Eye (tissue), 1 donor: Measurements from ENCODE around the gene DNMBP.
"Not testable (repeated sequence)": the region's sequence is repeated elsewhere in the genome, so short reads cannot be mapped to it uniquely, and the experiment has no call there.

Experiments used
- DNase-seq: peaks from one replicate; pipeline ENCODE4 v3.0.0-alpha.2; 2015

Gene DNMBP

DNA sequence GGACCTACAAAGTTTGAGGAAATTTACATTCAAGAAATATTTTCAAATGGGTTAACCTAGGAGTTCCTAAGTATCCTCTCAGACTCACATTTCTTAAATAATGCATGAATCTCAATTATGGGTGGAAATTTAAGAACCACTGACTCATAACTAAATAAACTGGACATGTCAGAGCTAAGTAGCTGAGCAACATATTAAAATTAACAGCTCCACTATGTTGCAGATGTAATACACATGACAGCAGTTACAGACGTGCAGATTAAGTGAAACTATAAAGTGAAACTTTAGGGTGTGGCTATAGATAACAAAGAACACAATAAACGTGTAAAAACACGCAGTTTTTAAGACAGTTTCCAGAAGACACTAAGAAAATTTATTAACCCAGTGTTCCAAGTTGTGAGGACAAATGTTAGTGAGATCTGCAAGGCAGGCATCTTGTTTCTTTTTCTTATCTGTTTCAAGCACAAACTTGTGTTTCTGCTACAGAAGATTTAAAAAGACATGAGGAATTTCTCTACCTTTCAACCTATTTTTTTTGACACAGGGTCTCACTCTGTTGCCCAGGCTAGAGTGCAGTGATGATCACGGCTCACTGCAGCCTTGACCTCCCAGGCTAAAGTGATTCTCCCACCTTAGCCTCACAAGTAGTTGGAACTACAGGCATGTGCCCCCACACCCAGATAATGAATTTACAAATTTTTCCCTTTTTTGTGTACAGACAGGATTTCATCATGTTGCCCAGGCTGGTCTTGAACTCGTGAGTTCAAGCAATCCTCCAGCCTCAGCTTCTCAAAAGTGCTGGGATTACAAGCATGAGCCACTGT lies 25.3 kb downstream of the DNMBP start:
- peak; percentile 64 for DNase-seq

DNA sequence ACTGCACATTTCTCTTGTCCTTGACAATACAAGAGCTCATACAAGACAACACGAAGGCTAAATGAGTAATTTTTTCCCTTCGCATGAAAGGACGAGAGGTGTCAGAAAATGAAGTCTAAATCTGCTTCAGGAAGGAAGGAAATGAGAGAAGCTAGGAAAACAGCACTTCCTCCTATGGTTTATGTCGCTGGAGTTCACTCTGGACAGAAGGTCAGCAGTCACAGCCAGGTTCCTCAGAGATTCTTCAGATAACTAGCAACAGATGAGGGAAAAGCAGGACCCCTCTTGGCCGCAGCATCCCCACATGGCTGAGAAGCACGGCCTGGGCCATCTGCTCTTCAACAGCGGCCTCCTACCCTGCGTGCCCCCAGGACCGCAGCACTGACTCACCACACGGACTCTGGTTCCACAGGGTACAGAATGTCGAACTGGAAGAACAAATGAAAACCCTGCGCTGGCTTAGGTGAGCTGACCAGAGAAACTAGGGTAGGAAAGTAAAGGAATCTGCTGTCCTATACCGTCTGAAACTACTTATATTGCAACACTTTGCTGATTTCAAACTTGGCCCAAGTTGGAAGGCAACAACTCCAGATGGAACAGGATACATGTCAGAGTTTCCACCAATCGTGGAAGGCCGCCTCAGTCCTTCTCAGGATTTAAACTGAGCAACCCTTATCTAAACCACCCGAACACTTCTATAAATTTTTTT lies 26.3 kb downstream of the DNMBP start:
- peak; percentile 54 for DNase-seq

DNA sequence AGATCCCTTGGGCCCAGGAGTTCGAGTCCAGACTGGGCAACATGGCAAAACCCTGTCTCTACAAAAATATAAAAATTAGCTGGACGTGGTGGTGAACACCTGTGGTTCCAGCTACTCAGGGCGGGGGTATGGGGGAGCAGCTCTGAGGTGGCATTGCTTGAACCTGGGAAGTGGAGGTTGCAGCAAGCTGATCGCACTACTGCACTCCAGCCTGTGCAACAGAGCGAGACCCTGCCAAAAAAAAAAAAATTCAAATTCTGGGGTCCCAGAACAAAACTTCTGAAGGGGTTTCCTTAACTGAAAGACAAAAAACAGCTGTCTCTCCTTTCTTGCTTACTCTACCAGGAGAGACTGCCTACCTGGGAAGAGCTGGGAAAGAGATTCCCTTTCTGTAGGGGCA lies 27.0 kb downstream of the DNMBP start:
- no peak for DNase-seq

DNA sequence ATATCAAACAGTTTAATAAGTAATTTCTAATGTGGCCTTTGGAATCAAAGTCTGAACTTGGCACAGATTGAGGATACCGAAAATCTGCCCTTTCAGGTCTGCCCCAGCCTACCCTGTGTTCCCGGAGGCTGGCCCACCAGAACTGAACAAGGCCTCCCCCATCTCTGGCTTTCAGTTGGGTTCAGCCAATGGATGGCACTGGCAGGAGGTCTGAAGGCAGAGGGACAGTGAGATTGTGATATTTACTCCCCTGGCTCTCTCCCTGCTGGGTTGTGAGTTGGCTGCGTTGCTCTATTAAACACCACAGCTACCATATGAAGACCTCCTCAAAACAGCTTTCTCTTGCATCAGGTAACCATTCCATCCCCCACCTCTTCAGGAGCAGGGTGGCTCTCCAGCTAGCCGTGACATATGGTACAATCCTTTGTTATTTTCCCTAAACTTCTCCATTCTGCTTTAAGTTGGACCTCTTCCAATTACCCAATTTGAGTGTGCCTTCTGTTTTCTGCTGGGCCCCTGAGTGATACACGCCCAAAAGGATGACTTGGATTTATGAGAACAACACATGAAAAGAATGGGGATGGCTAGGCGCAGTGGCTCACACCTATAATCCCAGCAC lies 28.1 kb downstream of the DNMBP start:
- DNase-seq: no peak

DNA sequence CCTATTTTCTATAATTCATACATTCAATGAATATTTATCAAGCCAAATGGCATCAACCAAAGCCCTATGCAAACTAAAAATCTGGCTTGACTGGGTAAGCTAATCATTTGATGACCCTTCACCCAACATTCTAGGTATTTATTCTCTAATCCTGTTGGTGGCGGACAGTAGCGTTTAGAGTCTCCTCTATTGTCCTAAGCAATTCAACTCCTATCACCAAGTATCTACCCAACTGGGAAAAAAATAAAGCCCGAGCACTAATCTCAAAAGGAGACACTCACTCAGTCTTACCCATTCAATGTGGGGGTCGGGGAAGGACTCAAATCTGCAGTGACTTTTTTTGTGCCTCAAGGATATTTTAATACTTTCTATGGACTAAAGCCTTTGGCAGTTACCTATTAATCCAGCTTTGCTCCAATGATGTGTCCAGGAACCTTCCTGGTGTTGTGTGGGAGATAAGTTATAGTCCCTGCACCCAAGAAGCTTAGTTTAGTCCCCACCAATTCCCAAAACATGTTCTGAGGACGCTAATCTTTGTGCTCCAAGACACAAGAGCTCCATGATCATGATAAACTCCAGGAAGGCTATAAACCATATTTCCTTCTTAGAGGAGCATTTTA lies 30.6 kb downstream of the DNMBP start:
- no peak for DNase-seq

DNA sequence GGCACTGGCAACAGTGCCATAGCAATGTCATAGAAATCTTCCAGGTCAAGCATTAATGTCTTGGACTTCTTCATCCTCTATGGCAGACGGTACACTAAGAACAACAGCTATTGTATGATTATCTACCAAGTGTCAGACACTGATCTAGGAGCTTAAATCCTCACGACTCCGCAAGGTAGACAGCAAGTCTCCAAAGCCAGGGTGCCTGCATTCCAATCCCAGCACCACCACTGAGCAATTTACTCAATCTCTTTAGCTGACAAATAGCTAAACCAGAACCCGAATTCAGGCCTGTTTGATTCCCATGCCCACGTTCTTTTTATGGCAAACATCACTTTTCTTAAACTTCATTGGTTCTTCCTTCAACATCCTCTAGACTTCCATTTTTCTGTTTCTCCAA lies 31.8 kb downstream of the DNMBP start:
- no peak for DNase-seq

DNA sequence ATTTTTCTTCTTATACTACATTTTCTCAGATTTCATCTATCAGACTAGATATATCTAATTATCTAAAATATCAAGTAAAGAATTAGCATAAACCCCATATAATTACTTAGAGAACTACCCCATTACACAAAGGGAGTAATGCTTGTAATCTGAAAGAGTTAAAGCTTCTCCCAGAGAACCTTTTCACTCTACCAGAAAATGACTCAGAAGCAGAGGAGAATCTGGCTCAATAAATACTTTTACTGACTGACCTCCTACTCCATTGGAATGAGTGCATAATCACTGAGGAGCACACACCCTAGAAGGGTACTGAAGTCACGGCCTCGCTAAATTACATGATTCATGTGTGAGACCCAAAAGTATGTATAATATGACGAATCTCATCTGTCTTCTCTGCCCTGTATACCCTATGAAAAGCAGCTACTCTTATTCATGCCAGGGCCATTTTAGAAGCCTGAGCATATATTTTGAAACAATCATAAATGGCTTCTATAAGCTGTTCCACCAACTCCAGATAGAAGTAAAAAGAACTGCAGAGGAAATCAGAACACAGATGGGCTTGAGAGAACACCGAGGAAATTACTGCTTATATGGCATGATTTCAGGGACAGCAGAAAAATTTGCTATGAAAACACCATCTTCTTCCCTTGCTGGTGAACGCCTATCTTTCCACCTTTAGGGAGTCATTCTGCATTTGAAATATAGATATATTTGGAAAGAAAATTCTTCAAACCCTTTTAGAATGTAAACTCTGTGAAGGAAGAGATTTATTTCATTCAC lies 32.7 kb downstream of the DNMBP start:
- DNase-seq: peak; percentile 37

DNA sequence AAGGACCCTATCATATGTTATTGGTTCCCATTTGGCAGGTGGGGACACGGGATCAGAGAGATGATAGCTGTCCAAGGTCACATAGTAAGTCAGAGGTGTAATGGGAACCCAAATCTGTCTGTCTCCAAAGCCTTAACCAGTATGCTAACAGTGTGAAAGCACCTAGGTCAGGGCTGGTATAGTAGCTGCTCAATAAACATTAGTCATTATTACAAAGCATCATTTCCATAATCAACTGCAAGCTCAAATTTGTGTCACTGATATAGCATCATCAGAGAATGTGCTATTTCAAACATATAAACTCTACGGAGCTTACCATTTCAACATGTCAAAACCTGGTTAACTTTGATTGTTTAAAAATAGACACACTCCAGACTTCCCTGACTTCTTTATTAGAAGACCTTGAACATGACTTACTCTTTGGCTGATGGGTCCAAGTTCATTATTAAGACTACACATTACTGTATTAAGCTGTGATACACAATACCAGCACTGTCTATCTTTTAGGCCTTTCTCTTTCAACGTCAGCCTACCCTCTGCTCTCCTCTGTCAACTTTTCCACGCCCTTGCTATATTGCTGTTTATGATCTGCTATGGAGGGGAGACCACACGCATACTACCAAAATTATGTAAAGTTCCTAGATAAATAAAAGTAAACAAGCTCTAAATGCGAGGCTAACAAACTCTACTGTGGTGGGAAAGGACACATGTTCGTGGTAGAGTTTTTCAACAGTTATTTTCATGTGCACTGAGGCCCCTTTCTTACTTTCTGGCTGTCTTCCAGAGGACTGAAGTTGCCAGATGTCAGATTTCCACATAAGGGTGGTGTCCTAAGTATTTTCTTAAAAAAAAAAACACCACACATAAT lies 33.6 kb downstream of the DNMBP start:
- peak; percentile 45 for DNase-seq

DNA sequence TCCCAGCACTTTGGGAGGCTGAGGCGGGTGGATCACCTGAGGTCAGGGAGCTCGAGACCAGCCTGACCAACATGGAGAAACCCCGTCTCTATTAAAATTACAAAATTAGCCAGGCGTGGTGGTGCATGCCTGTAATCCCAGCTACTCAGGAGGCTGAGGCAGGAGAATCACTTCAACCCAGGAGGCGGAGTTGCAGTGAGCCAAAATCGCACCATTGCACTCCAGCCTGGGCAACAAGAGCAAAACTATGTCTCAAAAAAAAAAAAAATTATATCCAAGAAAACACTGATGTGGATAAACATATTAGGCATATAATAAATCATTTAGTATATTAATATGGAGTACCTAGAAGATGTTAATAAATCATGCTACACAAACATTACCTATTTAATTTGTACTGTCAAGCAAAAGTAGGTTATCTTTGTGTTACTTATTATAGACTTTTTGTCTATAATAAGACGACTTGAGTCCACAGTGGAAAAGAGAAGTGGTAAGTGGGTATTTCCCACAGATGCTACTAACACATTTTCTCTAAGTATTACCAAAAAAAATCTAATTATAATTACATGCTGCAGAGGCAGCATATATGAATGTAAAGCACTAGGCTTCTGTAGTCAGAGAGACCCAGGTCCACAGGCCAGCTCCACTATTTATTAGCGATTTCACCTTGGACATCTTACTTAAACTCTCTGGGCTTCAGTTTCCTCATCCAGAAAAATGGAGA lies 34.5 kb downstream of the DNMBP start:
- DNase-seq: no peak

DNA sequence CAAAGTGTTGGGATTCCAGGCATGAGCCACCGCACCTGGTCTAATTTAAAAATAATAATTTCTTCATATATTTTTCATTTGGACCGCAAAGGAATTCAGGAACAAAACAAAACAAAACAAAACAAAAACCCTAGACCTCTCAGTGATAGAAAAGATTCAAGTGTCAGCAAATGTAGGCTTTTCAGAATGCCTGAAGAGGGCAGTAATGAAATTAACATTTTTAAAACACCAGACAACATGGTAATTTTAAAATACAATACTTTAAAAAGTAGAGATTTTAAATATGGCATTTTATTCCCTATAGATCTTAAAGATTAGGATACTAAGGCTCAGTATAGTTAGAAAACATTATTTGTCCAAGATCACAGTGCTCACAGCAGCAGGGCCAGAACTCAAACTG lies 36.6 kb downstream of the DNMBP start:
- no peak for DNase-seq

DNA sequence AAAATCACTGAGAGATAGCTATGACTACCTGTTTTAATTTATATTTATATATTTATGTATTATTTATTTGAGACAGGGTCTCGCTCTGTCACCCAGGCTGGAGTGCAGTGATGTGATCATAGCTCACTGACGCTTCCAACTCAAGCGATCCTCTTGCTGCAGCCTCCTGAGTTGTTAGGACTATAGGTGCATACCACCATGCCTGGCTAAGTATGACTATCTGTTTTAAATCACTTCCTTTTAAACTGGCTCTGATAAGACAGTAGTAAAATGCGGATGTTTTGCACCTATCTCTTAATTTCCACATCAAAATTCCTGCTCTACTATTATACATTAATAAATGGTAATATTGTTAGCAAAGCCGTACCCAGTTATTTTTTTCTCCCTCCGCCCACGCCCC lies 41.8 kb downstream of the DNMBP start:
- no peak for DNase-seq

DNA sequence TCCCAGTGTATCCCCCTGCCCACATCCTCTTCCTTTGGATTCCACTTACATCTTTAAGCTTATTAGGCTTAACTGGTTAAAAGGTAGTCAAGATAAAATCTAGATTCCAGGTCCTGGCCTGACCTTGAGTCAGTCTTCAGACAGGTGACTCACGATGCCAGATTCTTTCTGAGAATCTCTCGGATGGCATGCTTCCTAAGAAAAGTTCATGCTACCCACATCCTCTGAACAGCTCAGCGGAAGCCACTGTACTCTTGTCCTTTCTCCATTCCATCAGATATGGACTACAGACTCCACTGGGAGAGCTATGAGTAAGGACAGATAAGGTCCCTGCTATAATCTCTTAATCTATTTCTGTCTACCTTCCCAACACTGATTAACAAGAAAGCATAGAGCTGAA lies 43.4 kb downstream of the DNMBP start:
- DNase-seq: no peak

DNA sequence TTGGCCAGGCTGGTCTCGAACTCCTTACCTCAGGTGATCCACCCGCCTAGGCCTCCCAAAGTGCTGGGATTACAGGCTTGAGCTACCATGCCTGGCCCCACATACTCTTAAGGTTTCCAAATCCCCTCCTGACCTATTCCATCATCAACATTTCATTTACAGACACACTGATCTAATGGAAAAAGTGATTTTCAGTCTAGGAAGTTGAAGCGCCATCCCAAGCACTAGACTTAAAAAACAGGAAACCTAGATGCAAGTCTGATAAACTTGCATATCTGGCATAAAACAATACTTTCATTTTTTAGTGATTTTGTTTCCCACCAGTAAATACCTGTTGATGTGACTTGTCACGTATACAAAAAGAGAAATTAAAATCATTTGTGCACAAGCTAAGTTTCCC lies 44.0 kb downstream of the DNMBP start:
- no peak for DNase-seq

DNA sequence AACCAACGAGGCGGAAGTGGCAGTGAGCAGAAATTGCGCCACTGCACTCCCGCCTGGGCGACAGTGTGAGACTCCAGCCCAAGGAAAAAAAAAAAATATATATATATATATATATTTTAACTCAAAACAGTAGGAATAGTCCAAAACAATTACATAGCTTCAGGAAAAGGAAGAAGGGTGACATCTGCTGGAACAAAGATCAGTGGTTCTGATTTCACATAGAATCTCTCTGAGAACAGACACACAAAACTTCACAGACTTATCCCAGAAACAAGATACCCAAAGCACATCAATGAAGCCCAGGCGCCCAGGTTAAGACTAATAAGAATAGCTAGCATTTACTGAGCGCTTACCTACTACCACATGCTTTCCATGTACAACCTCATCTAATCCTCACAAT lies 45.0 kb downstream of the DNMBP start:
- no peak for DNase-seq

DNA sequence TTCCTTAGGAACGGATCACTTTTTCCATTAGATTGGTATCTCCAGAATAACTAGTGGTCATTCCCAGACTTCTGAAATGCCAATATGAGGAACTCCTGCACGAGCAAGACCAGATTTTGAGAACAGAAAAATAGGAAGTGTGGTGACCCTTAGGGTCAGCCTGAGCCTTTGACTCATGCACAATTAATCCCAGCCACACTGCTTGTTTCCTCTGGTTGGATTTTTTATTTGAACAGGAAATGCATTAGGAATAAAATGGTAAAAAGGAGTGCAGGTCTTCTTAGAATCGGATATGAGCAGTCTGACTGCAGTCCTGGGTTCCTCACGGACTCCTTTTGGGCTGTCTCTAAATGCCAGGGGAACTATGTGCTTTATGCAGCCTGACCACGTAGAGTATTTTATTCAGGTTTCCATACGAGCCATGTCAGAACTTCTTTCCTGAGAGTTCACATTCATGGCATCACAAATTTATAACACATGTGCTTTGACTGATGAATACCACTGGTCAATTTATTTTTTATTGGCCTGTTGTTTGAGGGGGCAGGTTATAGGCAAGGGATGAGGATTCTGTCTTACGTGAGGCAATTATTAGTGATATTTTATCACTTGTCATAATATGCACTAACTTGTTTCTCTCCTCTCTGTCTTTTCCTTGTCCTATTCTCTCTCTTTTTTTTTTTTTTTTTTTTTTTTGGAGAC lies 46.1 kb downstream of the DNMBP start:
- DNase-seq: not testable (repeated sequence)

DNA sequence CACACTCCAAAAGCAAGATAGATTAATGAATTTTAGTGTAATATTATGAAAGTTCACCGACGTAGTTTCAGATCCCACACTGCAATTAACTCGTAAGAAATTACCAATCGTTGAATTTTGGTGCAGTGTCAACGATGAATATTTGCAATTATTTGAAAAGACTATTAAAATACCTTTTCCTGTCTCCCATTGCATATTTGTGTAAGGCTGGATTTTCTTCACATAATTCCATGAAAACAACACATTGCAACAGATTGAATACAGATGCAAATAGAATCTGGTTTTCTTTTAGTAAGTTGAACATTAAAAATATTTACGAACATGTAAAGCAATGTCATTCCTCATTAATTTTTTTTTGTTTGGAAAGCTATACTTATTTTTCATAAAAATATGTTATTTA lies 50.9 kb downstream of the DNMBP start:
- DNase-seq: peak; percentile 16

DNA sequence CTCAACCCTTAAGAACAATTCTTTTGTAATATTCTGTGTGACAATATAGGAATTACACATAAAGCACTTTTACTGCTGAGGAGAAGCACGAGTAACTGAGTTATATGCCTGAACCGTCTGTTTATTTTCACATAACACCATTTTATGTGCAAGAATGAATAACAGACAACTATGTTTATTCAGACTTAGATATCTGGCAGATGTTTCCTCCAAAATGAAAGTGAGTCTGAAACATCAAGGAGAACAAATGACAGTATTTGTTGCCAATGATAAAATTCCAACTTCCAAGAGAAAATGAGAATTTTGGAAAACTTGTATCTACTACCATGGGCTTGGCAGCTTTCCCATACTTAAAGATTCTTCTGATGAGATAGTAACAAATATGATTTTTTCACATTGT lies 51.4 kb downstream of the DNMBP start:
- peak; percentile 38 for DNase-seq

DNA sequence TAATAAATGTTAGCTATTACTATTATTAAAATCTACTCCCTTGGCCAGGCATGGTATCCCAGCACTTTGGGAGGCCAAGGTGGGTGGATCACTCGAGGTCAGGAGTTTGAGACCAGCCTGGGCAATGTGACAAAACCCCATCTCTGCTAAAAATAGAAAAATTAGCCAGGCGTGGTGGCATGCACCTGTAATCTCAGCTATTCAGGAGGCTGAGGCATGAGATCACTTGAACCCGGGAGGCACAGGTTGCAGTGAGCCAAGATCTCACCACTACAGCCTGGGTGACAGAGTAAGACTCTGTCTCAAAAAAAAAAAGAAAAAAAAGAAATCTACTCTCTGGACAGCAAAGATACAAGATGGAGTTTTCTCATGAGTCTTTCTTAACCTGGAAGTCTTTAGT lies 56.2 kb downstream of the DNMBP start:
- not testable (repeated sequence) for DNase-seq

DNA sequence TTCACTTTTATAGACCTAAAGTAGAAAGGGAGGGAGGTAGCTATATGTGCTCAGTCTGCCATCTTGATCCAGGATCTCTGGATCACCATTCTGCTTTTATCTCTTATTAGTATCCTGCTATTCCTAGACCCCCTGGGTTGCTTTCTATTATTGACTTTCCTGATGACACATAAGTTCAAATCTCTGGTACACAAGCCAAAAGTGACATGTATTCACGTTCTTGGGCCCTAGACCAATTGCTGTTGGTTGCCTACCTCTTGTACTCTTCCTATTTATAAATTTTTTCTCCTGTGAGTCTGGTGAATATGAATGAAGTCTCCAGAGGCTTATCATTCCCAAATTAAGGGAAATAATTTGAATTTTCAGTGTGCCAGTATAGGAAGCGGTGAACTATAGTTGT lies 56.9 kb downstream of the DNMBP start:
- DNase-seq: no peak

DNA sequence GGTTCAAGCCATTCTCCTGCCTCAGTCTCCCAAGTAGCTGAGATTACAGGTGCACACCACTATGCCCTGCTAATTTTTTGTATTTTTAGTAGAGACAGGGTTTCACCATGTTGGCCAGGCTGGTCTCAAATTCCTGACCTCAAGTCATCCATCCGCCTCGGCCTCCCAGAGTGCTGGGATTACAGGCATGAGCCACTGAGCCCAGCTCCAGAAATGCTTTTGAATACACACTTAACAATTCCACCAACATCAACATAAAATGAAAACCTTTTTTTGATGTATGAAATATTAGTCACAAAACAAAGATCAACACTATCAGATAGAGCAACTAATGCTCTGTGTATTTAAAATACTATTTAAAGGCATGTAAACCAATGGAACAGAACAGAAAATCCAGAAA lies 63.7 kb downstream of the DNMBP start:
- DNase-seq: not testable (repeated sequence)
